Thoracic aorta (tissue), 2 donors: Measurements from ENCODE around the gene CDK2. TPM values are rescaled to one million over a fixed set of nuclear protein-coding genes. Genes with fewer than 3 reads are reported as not detected.

Source experiments
- ATAC-seq: fragments of 150-250 bp; one replicate; pipeline ENCODE4 v1.8.0; 2017; ENCODE audit warnings: low read depth; ENCODE audit not compliant: insufficient number of reproducible peaks, low FRiP score
- DNase-seq: peaks from one replicate; pipeline ENCODE4 v3.0.0-alpha.2; 2020; ENCODE audit warnings: low spot score
- H3K27ac ChIP-seq, 2 donors: fragments of 200-600 bp; sonication (generic); 1 replicate in 1 of 2; 2 replicates in 1 of 2; pipeline ENCODE4 v1.5.1; 2016; ENCODE audit warnings: mild to moderate bottlenecking in 2 of 2, moderate library complexity in 2 of 2
- H3K27me3 ChIP-seq: fragments of 200-600 bp; sonication (generic); replicated peaks from 2 replicates; pipeline ENCODE4 v1.6.0; 2016; ENCODE audit warnings: mild to moderate bottlenecking; ENCODE audit not compliant: insufficient read depth
- H3K36me3 ChIP-seq: fragments of 200-600 bp; sonication (generic); one replicate; pipeline ENCODE4 v1.5.1; 2016
- H3K4me1 ChIP-seq, 2 donors: fragments of 200-600 bp; sonication (generic); 1 replicate in 1 of 2; 2 replicates in 1 of 2; pipeline versions ENCODE4 v1.5.1 to v1.6.0; 2016; ENCODE audit warnings: low read depth in 2 of 2, mild to moderate bottlenecking in 1 of 2; ENCODE audit not compliant: control insufficient read depth in 1 of 2
- H3K4me3 ChIP-seq: fragments of 200-600 bp; sonication (generic); 2 replicates; pipeline ENCODE4 v1.5.1; 2016; ENCODE audit warnings: mild to moderate bottlenecking
- H3K9me3 ChIP-seq: fragments of 200-600 bp; sonication (generic); 2 replicates; pipeline ENCODE4 v1.5.1; 2016
- CTCF ChIP-seq: fragments of 200-600 bp; sonication (generic); IDR thresholded peaks from one replicate; pipeline ENCODE4 v1.5.1; 2019; ENCODE audit warnings: antibody characterized with exemption
- total RNA-seq, 2 donors: library from RNA; depleted of rRNA; stranded (reverse); fragments of >200 nt; gene quantifications; one replicate each; pipeline versions ENCODE4 v1.1.0 to v1.2.3, GENCODE V29; 2016

Gene CDK2
- total RNA-seq, 2 donors from 2014 or later, result 18.0 to 32.5 TPM

GRCh38 chr12:56007564-56008559, 41.2 kb downstream of the CDK2 start:
- peaks cover 0 to 8% of the 10 kb centered on the region in 2 donors for H3K4me1 ChIP-seq
- H3K36me3 ChIP-seq, result peaks cover 8% of the 10 kb centered on the region
- DNase-seq (no peak), ATAC-seq (peak; percentile 35)
- H3K27me3 ChIP-seq, result no peaks in the 10 kb centered on the region
- peak overlapping the region; percentile 93 for H3K27ac ChIP-seq
- no peaks in the 10 kb centered on the region for H3K9me3 ChIP-seq
- H3K4me3 ChIP-seq, result peak overlapping the region; percentile 94
- TF ChIP-seq CTCF, result no peak

GRCh38 chr12:56010111-56010570, 43.5 kb downstream of the CDK2 start:
- H3K27me3 ChIP-seq, result no peaks in the 10 kb centered on the region
- H3K27ac ChIP-seq, result no peak overlapping the region
- TF ChIP-seq CTCF, result no peak
- ATAC-seq (no peak), DNase-seq (no peak)
- peaks cover 0 to 8% of the 10 kb centered on the region in 2 donors for H3K4me1 ChIP-seq
- H3K4me3 ChIP-seq, result no peak overlapping the region
- H3K36me3 ChIP-seq, result no peaks in the 10 kb centered on the region
- no peaks in the 10 kb centered on the region for H3K9me3 ChIP-seq

GRCh38 chr12:56011509-56012090, 45.0 kb downstream of the CDK2 start:
- Histone ChIP-seq H3K4me3 (no peak overlapping the region), H3K27ac (no peak overlapping the region), H3K4me1 (peaks cover 0 to 8% of the 10 kb centered on the region in 2 donors), H3K9me3 (no peaks in the 10 kb centered on the region), H3K36me3 (no peaks in the 10 kb centered on the region), H3K27me3 (no peaks in the 10 kb centered on the region)
- DNase-seq (no peak), ATAC-seq (no peak)
- no peak for TF ChIP-seq CTCF

- ATAC-seq (no peak), DNase-seq (no peak)
- TF ChIP-seq CTCF, result no peak
- H3K27ac ChIP-seq, result no peak overlapping the region
- peaks cover 4% of the 10 kb centered on the region for H3K36me3 ChIP-seq
- H3K4me3 ChIP-seq, result no peak overlapping the region
- no peaks in the 10 kb centered on the region for H3K9me3 ChIP-seq
- H3K27me3 ChIP-seq, result no peaks in the 10 kb centered on the region
- H3K4me1 ChIP-seq, result peaks cover 0 to 1% of the 10 kb centered on the region in 2 donors
These were observed 46.9 kb downstream of the CDK2 start for GRCh38 chr12:56013482-56013881.

GRCh38 chr12:56014205-56014604, 47.6 kb downstream of the CDK2 start:
- H3K4me1 ChIP-seq, result no peaks in the 10 kb centered on the region
- H3K9me3 ChIP-seq, result no peaks in the 10 kb centered on the region
- ATAC-seq, result no peak
- H3K27ac ChIP-seq, result no peak overlapping the region
- no peak overlapping the region for H3K4me3 ChIP-seq
- no peak for DNase-seq
- no peak for TF ChIP-seq CTCF
- peaks cover 8% of the 10 kb centered on the region for H3K36me3 ChIP-seq
- no peaks in the 10 kb centered on the region for H3K27me3 ChIP-seq
